Fibroblast of mammary gland (primary cell): ENCODE measurements around the gene WWOX.

Experiments used
- DNase-seq: peaks from one replicate; pipeline ENCODE4 v3.0.0-alpha.2; 2010; ENCODE audit warnings: low read depth
- H3K4me3 ChIP-seq: 2 replicates; pipeline ENCODE4 v1.5.1; 2011; ENCODE audit warnings: low read depth, mild to moderate bottlenecking, low read length, moderate library complexity; ENCODE audit not compliant: control insufficient read depth
- CTCF ChIP-seq: conservative IDR thresholded peaks from 2 replicates; pipeline ENCODE4 v1.5.1; 2011; ENCODE audit warnings: low read depth, low read length, inconsistent platforms; ENCODE audit not compliant: control insufficient read depth, insufficient read depth

The WWOX gene

GRCh38 chr16:78485917-78486257, 386.4 kb downstream of the WWOX start:
- DNase-seq, result no peak
- H3K4me3 ChIP-seq, result no peak overlapping the region
- TF ChIP-seq CTCF, result no peak

- TF ChIP-seq CTCF, result no peak
- no peak for DNase-seq
- no peak overlapping the region for H3K4me3 ChIP-seq
Measured at GRCh38 chr16:78487471-78487870, 388.0 kb downstream of the WWOX start.

GRCh38 chr16:78489072-78489471, 389.6 kb downstream of the WWOX start:
- no peak for DNase-seq
- TF ChIP-seq CTCF, result no peak
- no peak overlapping the region for H3K4me3 ChIP-seq

GRCh38 chr16:78489631-78490030, 390.2 kb downstream of the WWOX start:
- DNase-seq, result no peak
- no peak for TF ChIP-seq CTCF
- H3K4me3 ChIP-seq, result no peak overlapping the region

GRCh38 chr16:78490431-78490830, 391.0 kb downstream of the WWOX start:
- no peak for DNase-seq
- TF ChIP-seq CTCF, result no peak
- no peak overlapping the region for H3K4me3 ChIP-seq

- H3K4me3 ChIP-seq, result no peak overlapping the region
- TF ChIP-seq CTCF, result no peak
- no peak for DNase-seq
Measured at GRCh38 chr16:78490847-78491246, 391.4 kb downstream of the WWOX start.

GRCh38 chr16:78493573-78493972, 394.1 kb downstream of the WWOX start:
- no peak overlapping the region for H3K4me3 ChIP-seq
- TF ChIP-seq CTCF, result no peak
- DNase-seq, result no peak
